ENCODE measurements around the gene BCAM.
"Not testable (repeated sequence)": the region's sequence is repeated elsewhere in the genome, so short reads cannot be mapped to it uniquely, and the experiment has no call there.

Gene BCAM

DNA sequence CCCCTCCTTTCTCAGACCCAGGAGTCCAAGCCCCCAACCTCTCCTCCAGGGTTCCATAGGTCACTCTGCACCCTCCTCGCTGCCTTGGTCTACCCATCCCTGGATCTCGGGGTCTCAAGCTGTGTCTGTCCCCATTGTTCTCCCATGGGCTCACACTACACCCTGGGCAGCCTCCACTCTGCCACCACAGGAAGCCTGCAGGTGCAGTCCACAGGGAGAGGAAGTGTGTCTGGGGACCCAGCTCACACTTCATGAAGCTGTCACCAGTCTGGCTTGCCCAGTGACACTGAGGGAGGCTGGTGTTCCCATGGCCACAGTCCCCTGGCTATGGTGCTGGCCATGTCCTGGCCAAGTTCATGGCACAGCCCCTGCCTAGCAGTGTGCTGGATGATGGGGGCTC is 42.5 kb downstream of the BCAM start:
- no peak for DNase-seq

DNA sequence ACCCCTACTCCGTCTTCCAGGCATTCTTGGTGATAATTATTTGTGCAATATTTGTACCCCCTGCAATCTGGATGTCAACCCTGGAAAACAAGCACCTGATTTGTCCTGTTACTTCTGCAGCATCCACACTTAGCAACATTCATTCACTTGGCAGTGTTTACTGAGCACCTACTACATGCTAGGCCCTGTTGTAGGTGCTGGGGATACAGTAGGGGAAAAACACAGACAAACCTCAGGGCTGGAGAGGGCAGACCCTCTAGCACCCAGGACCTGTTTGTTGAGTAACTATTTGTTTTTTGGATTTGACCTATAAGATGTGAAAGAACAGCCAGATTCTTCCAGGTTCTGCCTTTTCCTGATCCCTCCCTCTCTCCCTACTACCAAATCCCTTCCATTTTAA is 46.7 kb downstream of the BCAM start:
- DNase-seq, result no peak

DNA sequence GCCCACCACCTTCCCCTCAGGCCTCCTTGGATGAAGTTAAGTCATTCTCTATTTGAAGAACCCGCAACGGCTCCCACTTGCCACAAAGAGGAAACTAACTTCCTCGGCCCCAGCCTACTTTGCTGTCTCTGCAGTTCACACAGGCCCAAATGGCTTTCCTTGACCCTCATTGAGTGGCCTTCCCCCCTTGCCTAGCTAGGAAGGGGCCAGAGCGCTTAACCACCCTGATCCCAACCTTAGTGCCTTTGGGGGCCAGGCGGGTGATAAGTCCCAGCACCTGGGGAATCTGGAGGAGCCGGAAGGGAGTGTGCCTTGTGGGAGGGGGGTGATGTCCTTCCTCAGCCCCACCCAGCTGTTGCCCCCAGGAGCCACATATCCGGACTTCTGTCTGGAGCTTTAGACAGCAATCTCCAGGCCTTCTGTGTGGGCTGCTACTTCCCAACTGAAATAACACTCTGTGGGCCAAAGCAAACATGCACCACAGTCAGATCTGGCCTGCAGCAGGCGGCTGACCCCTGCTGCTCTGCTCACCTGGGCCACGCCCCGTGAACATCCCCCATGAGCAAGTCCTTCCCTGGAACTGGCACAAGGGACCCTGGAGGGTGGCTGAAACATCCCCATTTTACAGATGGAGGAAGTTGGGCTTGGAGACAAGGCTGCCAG is 47.6 kb downstream of the BCAM start:
- DNase-seq, result no peak

DNA sequence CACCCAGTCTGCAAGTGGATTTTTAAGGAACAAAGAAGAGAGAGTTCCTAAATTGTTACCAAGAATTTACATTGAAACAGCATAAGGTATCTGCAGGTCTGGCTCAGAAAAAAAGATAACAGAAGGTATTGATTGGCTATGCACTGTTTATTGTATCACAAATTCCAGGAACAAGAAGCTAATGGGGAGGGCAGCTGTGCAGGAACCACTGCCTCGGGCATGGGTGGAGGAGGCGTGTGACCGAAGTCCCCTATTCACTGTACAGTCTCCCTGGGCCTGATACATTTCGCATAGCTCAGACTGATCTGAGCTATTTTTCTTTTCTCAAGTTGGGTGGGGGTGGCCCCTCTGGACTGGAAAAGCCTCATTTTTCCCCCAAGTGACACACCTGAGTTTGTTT is 48.9 kb downstream of the BCAM start:
- DNase-seq, result no peak

DNA sequence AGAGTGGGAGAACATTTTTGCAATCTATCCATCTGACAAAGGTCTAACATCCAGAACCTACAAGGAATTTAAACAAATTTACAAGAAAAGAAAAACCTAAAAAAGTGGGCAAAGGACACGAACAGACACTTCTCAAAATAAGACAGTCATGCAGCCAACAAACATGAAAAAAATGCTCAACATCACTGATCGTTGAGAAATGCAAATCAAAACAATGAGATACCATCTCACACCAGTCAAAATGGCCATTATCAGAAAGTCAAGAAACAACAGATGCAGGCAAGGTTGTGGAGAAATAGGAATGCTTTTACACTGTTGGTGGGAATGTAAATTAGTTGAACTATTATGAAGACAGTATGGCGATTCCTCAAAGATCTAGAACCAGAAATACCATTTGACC is 52.7 kb downstream of the BCAM start:
- not testable (repeated sequence) for DNase-seq

DNA sequence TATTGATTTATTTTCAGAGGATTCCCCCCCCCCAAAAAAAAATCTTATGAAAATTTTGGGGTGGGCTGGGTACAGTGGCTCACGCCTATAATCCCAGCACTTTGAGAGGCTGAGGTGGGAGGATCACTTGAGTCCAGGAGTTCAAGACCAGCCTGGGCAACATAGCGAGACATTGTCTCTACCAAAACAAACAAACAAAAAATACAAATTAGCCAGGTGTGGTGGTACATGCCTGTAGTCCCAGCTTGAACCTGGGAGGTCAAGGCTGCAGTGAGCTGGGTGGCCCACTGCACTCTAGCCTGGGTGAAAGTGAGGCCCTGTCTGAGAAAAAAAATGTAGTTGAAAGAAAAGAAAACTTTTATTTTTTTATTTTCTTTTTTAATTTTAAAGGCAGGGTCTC is 55.1 kb downstream of the BCAM start:
- DNase-seq, result no peak

DNA sequence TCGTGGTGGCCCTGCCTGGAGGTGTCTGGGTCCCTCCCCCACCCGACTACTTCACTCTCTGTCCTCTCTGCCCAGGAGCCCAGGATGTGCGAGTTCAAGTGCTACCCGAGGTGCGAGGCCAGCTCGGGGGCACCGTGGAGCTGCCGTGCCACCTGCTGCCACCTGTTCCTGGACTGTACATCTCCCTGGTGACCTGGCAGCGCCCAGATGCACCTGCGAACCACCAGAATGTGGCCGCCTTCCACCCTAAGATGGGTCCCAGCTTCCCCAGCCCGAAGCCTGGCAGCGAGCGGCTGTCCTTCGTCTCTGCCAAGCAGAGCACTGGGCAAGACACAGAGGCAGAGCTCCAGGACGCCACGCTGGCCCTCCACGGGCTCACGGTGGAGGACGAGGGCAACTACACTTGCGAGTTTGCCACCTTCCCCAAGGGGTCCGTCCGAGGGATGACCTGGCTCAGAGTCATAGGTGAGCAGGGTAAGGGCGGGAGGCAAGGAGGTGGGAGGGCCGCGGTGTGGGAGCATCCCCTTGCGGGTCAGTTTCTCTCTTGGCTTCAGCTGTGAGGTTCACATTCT is 56.4 kb downstream of the BCAM start:
- DNase-seq, result no peak

DNA sequence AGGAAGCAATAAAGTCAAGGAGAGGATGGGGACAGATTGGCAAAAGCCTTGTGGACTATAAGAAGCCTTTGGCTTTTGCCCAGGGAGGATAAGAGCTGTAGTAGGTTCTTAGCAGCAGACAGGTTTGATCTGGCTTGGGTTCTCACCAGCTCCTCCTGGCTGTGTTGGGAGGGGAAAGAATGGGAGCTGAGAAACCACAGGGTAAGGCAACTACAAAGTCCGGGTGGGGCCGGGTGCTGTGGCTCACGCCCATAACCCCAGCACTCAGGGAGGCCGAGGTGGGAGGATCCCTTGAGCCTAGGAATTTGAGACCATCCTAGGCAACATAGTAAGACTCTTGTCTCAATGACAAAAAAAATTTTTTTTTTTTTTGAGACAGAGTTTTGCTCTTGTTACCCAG is 57.8 kb downstream of the BCAM start:
- no peak for DNase-seq

DNA sequence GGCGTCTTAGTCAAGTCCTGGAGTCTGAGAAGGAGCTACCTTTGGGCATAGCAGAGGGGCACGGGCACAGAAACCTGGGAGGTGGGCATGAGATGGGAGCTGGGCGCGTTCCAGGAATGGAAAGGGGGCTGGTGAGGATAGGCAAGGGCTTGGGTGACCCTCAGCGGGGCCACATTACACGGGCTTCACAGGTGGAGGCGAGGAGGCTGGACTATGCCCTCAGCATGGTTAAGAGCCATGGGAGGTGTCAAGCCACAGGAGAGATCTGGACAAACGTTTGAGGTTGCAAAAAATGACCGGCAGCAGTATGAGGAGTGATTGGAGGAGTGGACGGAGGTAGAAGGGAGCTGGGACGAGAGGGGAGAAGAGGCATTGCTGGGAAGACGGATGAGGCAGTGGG is 58.7 kb downstream of the BCAM start:
- no peak for DNase-seq

DNA sequence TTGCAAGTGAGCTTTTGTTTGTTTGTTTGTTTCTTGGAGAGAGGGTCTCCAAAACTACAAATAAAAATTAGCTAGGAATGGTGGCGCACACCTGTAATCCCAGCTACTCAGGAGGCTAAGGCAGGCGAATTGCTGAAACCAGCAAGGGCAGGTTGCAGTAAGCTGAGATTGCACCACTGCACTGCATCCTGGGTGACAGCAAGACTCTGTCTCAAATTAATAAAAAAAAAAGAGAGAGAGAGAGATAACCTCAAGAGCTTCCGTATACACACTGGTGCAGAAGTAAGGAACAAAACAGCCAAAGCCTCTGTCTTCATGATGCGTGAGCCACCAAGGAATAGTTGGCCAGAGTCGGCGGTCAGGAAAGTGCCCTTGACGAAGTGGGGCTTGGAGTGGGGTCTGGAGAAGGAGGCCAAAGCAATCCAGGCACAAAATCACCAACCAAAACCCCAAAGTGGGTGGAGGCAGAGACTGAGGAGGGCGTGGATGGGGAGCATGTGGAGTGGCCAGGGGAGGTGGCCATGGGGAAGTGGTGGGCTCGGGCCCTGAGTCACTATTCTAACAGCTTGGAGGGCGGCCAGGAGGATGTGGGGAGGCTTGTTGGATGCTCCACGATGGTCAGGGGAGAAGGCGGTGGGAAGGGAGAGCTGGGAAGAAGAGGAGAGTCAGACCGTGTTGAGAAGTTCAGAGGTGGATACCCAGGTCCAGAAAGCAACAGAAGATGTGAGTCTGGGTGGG is 61.0 kb downstream of the BCAM start:
- no peak for DNase-seq

Data from CD4-positive, alpha-beta T cell treated with Interleukin-4 for 4 hours (primary cell).